Peyer's patch (tissue), 4 donors: ENCODE measurements around the gene TFPI.

Source experiments
- CTCF ChIP-seq, 6 experiments: fragments of 450-650 bp in 4 of 6; fragments of 200-600 bp in 2 of 6; sonication (generic) in 1 of 6; IDR thresholded peaks; one replicate each; pipeline ENCODE4 v1.5.1; 2017 to 2019; ENCODE audit warnings: antibody characterized with exemption in 6 of 6, mild to moderate bottlenecking in 3 of 6, moderate library complexity in 1 of 6
- POLR2A ChIP-seq, 2 donors: fragments of 450-650 bp; IDR thresholded peaks; one replicate each; pipeline ENCODE4 v1.5.1; 2017; ENCODE audit warnings: antibody characterized with exemption in 2 of 2, mild to moderate bottlenecking in 2 of 2, moderate library complexity in 2 of 2

DNA sequence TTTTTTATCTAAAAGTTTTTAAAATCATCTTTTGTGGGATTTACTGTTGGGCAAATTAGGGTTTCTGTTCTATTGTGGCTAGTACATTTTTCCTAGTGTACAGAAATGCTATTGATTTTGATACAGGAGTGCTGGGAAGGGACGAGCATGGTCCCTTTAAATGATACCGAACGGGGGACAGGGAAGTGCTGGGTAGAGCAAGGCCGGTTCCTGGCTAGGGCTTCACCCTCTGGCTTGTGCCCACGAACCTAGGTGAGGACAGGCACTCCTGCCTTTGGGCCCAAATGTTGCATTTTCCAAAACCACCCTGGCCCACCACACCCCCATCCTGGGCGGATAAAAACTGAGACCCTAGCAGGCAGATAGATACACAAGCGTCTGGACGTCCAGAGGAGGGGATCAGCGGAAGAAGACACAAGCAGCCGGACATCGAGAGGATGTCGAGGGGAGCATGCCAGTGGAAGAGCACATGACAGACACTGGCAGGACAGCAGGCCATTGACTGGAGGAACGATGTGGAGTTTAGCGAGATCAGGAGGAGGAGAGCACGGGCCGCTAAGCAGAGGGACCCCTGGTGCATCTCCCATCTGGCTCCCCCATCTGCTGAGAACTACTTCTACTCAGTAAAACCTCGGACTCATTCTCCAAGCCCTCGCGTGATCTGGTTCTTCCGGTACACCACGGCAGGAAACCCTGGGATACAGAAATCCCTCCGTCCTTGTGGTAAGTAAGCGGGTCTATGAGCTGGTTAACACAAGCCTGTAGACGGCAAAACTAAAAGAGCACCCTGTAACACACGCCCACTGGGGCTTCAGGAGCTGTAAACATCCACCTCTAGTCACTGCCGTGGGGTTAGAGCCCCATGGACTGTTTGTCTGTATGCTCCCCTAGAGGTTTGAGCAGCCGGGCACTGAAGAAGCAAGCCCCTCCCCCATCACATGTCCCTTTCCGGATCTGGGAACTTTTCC lies 92.7 kb downstream of the TFPI start:
- no peak for TF ChIP-seq CTCF (IDR thresholded peaks at IDR 0.05)
- TF ChIP-seq POLR2A (IDR thresholded peaks at IDR 0.05), result no peak
